Measurements from ENCODE around the gene FGD2. TPM values are rescaled to one million over a fixed set of nuclear protein-coding genes. Genes with fewer than 3 reads are reported as not detected.
A peak's percentile ranks its signal among the peaks of the same experiment; 100 is the strongest.

Gene FGD2
- total RNA-seq, 4 donors from 2014 or later, result 11.6 to 34.5 (median 22.5) TPM

DNA sequence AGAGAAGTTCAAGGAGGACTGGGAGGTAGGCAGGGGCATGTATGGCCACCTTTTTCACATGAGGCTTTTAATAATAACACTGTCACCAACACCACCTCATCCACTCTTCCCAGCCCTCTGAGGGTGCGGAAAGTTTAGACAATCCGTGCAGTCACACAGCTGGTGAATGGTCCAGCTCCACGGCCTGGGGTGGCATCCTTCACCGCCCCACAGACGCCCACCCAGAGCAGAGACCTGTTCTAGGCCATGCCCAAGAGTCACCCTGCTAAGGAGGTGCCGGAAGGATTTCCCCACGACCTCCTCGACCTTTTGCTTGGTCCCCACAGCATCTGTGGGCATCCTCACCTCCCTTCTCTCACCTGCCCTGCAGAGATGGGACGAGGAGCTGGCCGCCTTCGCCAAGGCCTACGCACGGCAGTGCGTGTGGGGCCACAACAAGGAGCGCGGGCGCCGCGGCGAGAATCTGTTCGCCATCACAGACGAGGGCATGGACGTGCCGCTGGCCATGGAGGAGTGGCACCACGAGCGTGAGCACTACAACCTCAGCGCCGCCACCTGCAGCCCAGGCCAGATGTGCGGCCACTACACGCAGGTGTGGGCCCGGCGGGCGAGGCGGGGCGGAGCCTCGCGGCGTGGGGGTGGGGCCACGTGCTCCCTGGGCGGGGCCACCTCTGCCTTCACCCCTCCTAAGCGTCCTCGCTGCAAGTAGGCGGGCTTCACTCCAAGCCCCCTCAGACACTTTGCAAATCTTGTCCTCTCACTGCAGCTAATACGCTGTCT lies 46.5 kb upstream of the FGD2 start:
- Histone ChIP-seq H3K4me1 (peaks cover 0 to 16% (median 0%) of the 10 kb centered on the region in 3 donors), H3K4me3 (peak overlapping the region in 1 of 2 donors; percentile 10), H3K27me3 (no peaks in the 10 kb centered on the region), H3K9me3 (no peaks in the 10 kb centered on the region), H3K36me3 (no peaks in the 10 kb centered on the region), H3K27ac (no peak overlapping the region)
- TF ChIP-seq POLR2AphosphoS5 (IDR thresholded peaks at IDR 0.05) (no peak), EP300 (IDR thresholded peaks at IDR 0.05) (no peak), POLR2A (IDR thresholded peaks at IDR 0.05) (no peak)
- TF ChIP-seq, protein P1, sequence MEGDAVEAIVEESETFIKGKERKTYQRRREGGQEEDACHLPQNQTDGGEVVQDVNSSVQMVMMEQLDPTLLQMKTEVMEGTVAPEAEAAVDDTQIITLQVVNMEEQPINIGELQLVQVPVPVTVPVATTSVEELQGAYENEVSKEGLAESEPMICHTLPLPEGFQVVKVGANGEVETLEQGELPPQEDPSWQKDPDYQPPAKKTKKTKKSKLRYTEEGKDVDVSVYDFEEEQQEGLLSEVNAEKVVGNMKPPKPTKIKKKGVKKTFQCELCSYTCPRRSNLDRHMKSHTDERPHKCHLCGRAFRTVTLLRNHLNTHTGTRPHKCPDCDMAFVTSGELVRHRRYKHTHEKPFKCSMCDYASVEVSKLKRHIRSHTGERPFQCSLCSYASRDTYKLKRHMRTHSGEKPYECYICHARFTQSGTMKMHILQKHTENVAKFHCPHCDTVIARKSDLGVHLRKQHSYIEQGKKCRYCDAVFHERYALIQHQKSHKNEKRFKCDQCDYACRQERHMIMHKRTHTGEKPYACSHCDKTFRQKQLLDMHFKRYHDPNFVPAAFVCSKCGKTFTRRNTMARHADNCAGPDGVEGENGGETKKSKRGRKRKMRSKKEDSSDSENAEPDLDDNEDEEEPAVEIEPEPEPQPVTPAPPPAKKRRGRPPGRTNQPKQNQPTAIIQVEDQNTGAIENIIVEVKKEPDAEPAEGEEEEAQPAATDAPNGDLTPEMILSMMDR (IDR thresholded peaks at IDR 0.05), result no peak
- ATAC-seq, result no peak
- WGBS, 2 donors (ENCODE audit: low coverage in 1 of 2), result 100% methylated on average over 1 to 3 of the region's 44 CpGs

DNA sequence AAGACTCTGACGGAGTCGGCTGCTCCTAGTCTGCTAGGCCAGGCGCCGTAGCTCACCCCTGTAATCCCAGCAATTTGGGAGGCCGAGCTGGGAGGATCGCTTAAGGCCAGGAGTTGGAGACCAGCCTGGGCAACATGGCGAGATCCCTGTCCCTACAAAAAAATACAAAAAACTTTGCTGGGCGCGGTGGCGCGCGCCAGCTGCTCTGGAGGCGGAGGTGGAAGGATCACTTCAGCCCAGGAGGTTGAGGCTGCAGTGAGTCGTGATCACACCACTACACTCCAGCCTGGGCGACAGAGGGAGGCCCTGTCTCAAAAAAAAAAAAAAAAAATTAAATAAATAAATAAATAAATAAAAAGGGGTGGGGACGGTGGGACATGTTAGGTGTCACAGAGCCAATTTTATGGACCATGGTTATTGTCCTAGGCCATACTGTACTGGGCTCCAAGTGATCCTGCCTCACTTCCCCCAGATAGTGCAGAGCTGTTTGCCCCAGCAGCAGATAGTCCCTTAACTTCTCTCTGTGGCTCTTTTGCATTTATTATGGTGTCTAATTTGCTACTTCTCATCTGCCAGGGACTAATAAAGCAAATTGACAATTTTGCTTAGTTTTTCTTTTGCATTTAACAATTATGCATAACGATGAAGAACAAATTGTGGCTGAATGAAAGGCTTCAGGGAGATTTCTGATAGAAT lies 45.8 kb upstream of the FGD2 start:
- no peaks in the 10 kb centered on the region for H3K9me3 ChIP-seq
- TF ChIP-seq, protein P1 (IDR thresholded peaks at IDR 0.05), result no peak
- TF ChIP-seq EP300 (IDR thresholded peaks at IDR 0.05) (no peak), POLR2AphosphoS5 (IDR thresholded peaks at IDR 0.05) (no peak), POLR2A (IDR thresholded peaks at IDR 0.05) (no peak)
- WGBS, 2 donors (ENCODE audit: low coverage in 1 of 2), result 66% methylated on average over 3 of the region's 17 CpGs; no CpG with 5 or more reads in 1 of the 2 donors
- H3K27me3 ChIP-seq, result no peaks in the 10 kb centered on the region
- ATAC-seq, result no peak
- no peak overlapping the region for H3K27ac ChIP-seq
- H3K4me1 ChIP-seq, result peaks cover 0 to 21% (median 0%) of the 10 kb centered on the region in 3 donors
- no peak overlapping the region for H3K4me3 ChIP-seq
- no peaks in the 10 kb centered on the region for H3K36me3 ChIP-seq

DNA sequence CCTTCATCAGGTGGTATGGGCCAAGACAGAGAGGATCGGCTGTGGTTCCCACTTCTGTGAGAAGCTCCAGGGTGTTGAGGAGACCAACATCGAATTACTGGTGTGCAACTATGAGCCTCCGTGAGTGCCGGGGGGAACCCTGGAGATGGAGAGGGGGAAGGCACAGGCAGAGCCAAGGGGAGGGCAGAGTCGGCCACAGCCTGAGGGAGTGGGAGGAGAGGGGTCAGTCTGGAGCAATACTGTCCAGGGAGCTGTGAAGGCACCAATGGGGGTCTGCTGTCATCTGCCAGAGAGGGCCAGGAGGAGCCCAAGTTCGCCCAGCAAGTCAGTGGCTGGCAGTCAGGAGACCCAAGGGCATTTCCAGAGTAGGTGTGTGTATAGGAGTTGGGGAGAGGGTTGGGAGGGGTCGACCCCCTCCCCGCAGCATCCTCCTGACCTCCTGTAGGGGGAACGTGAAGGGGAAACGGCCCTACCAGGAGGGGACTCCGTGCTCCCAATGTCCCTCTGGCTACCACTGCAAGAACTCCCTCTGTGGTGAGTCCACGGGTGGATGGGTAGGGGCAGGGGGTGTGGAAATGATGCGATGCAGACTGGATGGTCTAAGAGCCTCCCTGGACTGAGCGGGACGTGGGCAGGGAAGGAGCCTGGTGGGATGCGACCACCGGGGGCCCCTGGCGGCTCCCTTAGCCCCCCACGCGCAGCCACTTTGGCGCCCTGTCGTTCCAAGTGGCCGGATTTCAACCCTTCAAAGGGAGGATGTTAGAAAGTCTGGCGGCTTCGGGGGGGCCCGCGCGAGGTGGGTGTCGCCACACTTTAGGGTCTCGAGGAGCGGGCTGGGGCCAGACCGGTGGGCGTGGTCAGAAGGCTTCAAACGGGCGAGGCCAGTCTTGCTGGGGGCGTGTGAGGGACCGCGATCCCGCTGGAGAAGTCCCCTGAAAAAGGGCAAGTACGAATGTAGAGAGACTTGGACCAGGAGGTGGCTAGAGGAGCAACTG lies 43.7 kb upstream of the FGD2 start:
- Histone ChIP-seq H3K36me3 (peaks cover 0 to 5% of the 10 kb centered on the region in 2 donors), H3K9me3 (no peaks in the 10 kb centered on the region), H3K27me3 (no peaks in the 10 kb centered on the region), H3K4me1 (peaks cover 0 to 21% (median 0%) of the 10 kb centered on the region in 3 donors), H3K4me3 (no peak overlapping the region), H3K27ac (no peak overlapping the region)
- no peak for ATAC-seq
- TF ChIP-seq POLR2AphosphoS5 (IDR thresholded peaks at IDR 0.05) (no peak), POLR2A (IDR thresholded peaks at IDR 0.05) (no peak), EP300 (IDR thresholded peaks at IDR 0.05) (no peak)
- TF ChIP-seq, protein P1 (IDR thresholded peaks at IDR 0.05), result no peak
- 36 to 62% methylated on average over 6 to 32 of the region's 40 CpGs for WGBS, 2 donors (ENCODE audit: low coverage in 1 of 2)

DNA sequence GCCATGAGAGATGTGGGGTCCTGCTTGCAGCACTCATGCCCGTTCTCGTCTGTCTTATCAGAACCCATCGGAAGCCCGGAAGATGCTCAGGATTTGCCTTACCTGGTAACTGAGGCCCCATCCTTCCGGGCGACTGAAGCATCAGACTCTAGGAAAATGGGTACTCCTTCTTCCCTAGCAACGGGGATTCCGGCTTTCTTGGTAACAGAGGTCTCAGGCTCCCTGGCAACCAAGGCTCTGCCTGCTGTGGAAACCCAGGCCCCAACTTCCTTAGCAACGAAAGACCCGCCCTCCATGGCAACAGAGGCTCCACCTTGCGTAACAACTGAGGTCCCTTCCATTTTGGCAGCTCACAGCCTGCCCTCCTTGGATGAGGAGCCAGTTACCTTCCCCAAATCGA lies 42.6 kb upstream of the FGD2 start:
- peaks cover 0 to 21% (median 0%) of the 10 kb centered on the region in 3 donors for H3K4me1 ChIP-seq
- 72 to 86% methylated on average over 5 to 8 of the region's 12 CpGs for WGBS, 2 donors (ENCODE audit: low coverage in 1 of 2)
- no peak overlapping the region for H3K4me3 ChIP-seq
- H3K27me3 ChIP-seq, result no peaks in the 10 kb centered on the region
- TF ChIP-seq, protein P1 (IDR thresholded peaks at IDR 0.05), result no peak
- no peak for TF ChIP-seq POLR2AphosphoS5 (IDR thresholded peaks at IDR 0.05)
- TF ChIP-seq EP300 (IDR thresholded peaks at IDR 0.05), result no peak
- no peak for TF ChIP-seq POLR2A (IDR thresholded peaks at IDR 0.05)
- H3K36me3 ChIP-seq, result peaks cover 0 to 16% of the 10 kb centered on the region in 2 donors
- no peaks in the 10 kb centered on the region for H3K9me3 ChIP-seq
- peak; percentile 58 for ATAC-seq
- no peak overlapping the region for H3K27ac ChIP-seq
